GM21529 (cell line): Measurements from ENCODE around the gene CCDC69.
A peak's percentile ranks its signal among the peaks of the same experiment; 100 is the strongest.

ENCODE experiments used
- ATAC-seq: cut with Tn5 transposase; IDR thresholded peaks from one replicate; pipeline ENCODE4 v1.9.1; 2021; ENCODE audit not compliant: unreplicated experiment

CCDC69 gene

DNA sequence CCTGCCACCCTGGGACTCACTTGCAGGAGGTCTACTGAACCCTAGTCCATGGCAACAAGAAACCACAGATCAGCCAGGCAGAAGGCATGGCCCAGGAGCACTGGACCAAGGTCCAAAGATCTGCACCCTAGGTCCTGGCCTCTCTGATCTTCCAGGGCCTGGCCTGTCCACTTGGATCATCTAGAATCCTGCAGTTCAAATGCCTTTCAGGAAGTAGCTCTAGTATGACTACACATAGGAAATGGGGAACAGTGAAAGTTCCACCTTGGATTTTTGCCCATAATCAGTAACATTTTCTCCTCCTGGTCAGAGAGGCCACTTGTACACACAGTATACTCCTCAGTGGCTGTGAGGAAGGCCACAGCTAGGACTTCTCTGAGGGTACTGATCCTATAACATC is 77.8 kb downstream of the CCDC69 start:
- ATAC-seq: no peak

GRCh38 chr5:151144922-151145321 is 79.0 kb downstream of the CCDC69 start:
- ATAC-seq: no peak

- no peak for ATAC-seq
Observed at GRCh38 chr5:151144275-151144674, 79.6 kb downstream of the CCDC69 start.

DNA sequence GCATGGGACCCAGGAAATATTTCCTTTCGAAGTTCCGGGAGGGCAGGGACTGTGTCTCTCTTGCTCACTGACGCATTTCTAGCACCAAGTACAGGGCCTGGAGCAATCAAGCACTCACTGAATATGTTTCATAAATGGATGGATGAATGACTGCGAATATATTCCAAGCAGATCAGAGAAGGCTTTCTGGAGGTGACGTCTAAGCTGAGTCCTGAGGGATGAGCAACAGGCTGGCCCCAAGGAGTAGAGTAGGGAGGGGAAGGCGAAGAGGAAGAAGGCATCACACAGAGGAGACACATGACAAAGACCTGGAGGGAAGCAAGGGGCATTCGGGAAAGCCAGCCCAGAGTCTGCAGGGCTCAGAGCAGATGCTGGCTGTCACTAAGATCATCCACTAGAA is 80.2 kb downstream of the CCDC69 start:
- ATAC-seq: no peak

DNA sequence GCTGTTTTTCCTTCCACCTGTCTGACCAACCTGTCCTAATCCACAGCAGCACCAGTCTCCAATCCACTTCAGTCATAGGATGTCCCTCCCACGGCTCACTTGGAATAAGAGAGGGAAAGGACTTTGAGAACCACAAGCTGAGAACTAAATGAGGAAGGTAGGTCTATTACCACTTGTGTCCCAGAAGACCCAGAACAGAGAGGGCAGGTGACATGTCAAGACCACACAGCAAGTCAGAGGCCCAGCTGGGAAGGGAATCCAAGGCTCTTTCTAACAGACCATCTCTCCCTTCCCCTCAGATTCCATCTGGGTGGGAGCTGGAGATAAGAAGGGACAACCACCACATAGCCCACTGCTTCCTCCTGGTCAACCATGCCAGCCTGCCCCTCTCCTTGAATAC is 81.0 kb downstream of the CCDC69 start:
- ATAC-seq: no peak

- ATAC-seq: peak; percentile 93
Observed at GRCh38 chr5:151141535-151141934, 82.4 kb downstream of the CCDC69 start.

- ATAC-seq: no peak
Observed at GRCh38 chr5:151140686-151141459, 83.0 kb downstream of the CCDC69 start.

GRCh38 chr5:151139646-151140045 is 84.2 kb downstream of the CCDC69 start:
- ATAC-seq: no peak

- ATAC-seq: no peak
Observed at GRCh38 chr5:151139015-151139414, 84.9 kb downstream of the CCDC69 start.

- no peak for ATAC-seq
Observed at GRCh38 chr5:151138114-151138513, 85.8 kb downstream of the CCDC69 start.

DNA sequence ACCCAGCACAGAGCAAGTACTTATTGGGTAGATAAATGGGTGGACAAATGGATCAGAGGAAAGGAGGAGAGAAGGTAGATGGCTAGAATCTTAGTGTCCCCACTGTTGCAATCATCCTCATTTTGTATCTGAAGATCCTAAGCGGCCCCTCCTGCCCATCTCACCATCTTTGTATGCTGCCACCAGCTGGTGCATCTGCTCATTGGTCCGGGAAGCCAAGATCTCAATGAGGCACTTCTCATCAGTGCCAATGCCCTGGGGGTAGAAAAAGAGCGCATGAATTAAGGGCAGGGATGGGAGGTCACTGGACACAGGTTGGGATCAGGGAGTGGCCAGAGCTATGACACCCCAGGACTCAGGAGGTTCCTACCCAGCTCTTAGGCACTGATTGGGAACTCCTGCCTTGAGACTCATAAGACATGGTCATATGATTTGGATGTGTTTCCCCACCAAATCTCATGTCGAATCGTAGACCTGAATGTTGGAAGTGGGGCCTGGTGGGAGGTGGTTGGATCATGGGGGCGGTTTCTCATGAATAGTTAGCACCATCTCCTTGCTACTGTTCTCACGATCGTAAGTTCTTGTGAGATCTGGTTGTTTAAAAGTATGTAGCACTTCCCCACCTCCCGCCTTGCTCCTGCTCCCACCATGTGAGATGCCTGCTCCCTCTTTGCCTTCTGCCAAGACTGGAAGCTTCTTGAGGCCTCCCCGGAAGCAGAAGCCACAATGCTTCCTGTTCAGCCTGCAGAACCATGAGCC is 86.6 kb downstream of the CCDC69 start:
- no peak for ATAC-seq

DNA sequence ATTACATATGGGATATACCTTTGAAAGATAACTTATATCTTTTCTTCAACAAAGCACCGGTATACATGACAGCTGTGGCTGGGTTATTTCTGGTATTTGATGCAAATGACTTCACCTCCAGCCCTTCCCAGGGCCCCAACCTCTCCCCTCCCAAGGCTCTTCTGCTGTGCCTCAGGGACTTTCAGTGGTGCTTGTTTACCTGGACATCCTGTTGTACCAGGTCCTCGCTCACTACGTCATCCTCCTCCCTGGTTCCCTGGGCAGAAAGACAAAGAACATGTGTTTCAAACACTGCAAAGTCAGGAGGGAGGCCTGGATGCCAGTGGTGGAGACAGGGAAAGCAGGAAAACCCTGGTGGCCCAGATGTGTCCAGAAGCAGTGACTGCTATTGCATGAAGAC is 89.7 kb downstream of the CCDC69 start:
- ATAC-seq: peak; percentile 85

- ATAC-seq: no peak
Observed at GRCh38 chr5:151132963-151133362, 90.9 kb downstream of the CCDC69 start.
